ENCODE results near the gene HNRNPL.

Gene HNRNPL

GRCh38 chr19:38869836-38870607, 20.2 kb upstream of the HNRNPL start:
- DNase-seq, result peak; percentile 52
- no peaks in the 10 kb centered on the region for H3K4me1 ChIP-seq (ENCODE audit: low read length)
- peak overlapping the region; percentile 17 for H2AFZ ChIP-seq (ENCODE audit: low read length)
- no peaks in the 10 kb centered on the region for H3F3A ChIP-seq (ENCODE audit: insufficient read depth, low read length)
- H3K36me3 ChIP-seq (replicated peaks; ENCODE audit: insufficient read depth, low read length), result no peaks in the 10 kb centered on the region
- H4K20me1 ChIP-seq (ENCODE audit: insufficient read depth, low read length), result no peaks in the 10 kb centered on the region
- H3K4me3 ChIP-seq (ENCODE audit: low read length), result peak overlapping the region; percentile 17; the same call in 1 of the 2 replicates
- H3K9me3 ChIP-seq (replicated peaks; ENCODE audit: insufficient read depth, low read length), result no peaks in the 10 kb centered on the region
- H3K79me2 ChIP-seq (ENCODE audit: low read length), result no peaks in the 10 kb centered on the region
- peak overlapping the region; percentile 69; the same call in 1 of the 2 replicates for H3K4me2 ChIP-seq (ENCODE audit: low read depth, low read length)
- no peaks in the 10 kb centered on the region for H3K27me3 ChIP-seq (replicated peaks; ENCODE audit: insufficient read depth, low read length)
- H3K9me2 ChIP-seq (replicated peaks; ENCODE audit: insufficient read depth, low read length), result no peaks in the 10 kb centered on the region
- no peak overlapping the region for H3K27ac ChIP-seq (ENCODE audit: low read length)
- no peak overlapping the region; the same call in 1 of the 2 replicates for H3K9ac ChIP-seq (ENCODE audit: low read length)
- TF ChIP-seq CTCF (IDR thresholded peaks at IDR 0.05; ENCODE audit: low read length) (peak; percentile 57), EZH2 (optimal IDR thresholded peaks at IDR 0.05; ENCODE audit: low read depth, low read length) (no peak)

- Histone ChIP-seq H3K4me2 (ENCODE audit: low read depth, low read length) (peak overlapping the region; percentile 69; the same call in 1 of the 2 replicates), H3K9me3 (replicated peaks; ENCODE audit: insufficient read depth, low read length) (no peaks in the 10 kb centered on the region), H3K27me3 (replicated peaks; ENCODE audit: insufficient read depth, low read length) (no peaks in the 10 kb centered on the region), H3K36me3 (replicated peaks; ENCODE audit: insufficient read depth, low read length) (no peaks in the 10 kb centered on the region), H3K4me1 (ENCODE audit: low read length) (no peaks in the 10 kb centered on the region), H3K27ac (ENCODE audit: low read length) (no peak overlapping the region), H4K20me1 (ENCODE audit: insufficient read depth, low read length) (no peaks in the 10 kb centered on the region), H3K4me3 (ENCODE audit: low read length) (peak overlapping the region; percentile 17; the same call in 1 of the 2 replicates), H3K79me2 (ENCODE audit: low read length) (no peaks in the 10 kb centered on the region), H3K9me2 (replicated peaks; ENCODE audit: insufficient read depth, low read length) (no peaks in the 10 kb centered on the region), H3K9ac (ENCODE audit: low read length) (no peak overlapping the region; the same call in 1 of the 2 replicates), H3F3A (ENCODE audit: insufficient read depth, low read length) (no peaks in the 10 kb centered on the region), H2AFZ (ENCODE audit: low read length) (peak overlapping the region; percentile 17)
- no peak for DNase-seq
- no peak for TF ChIP-seq EZH2 (optimal IDR thresholded peaks at IDR 0.05; ENCODE audit: low read depth, low read length)
- no peak for TF ChIP-seq CTCF (IDR thresholded peaks at IDR 0.05; ENCODE audit: low read length)
- no peak for TF ChIP-seq EZH2phosphoT487 (IDR thresholded peaks at IDR 0.05; ENCODE audit: low read length)
Measured at GRCh38 chr19:38869160-38869835, 19.5 kb upstream of the HNRNPL start.

- Histone ChIP-seq H3F3A (ENCODE audit: insufficient read depth, low read length) (no peaks in the 10 kb centered on the region), H4K20me1 (ENCODE audit: insufficient read depth, low read length) (no peaks in the 10 kb centered on the region), H3K9ac (ENCODE audit: low read length) (no peak overlapping the region), H3K9me2 (replicated peaks; ENCODE audit: insufficient read depth, low read length) (no peaks in the 10 kb centered on the region), H3K27me3 (replicated peaks; ENCODE audit: insufficient read depth, low read length) (no peaks in the 10 kb centered on the region), H2AFZ (ENCODE audit: low read length) (no peak overlapping the region), H3K4me3 (ENCODE audit: low read length) (no peak overlapping the region), H3K79me2 (ENCODE audit: low read length) (no peaks in the 10 kb centered on the region), H3K9me3 (replicated peaks; ENCODE audit: insufficient read depth, low read length) (no peaks in the 10 kb centered on the region), H3K36me3 (replicated peaks; ENCODE audit: insufficient read depth, low read length) (no peaks in the 10 kb centered on the region), H3K4me2 (ENCODE audit: low read depth, low read length) (no peak overlapping the region), H3K4me1 (ENCODE audit: low read length) (no peaks in the 10 kb centered on the region), H3K27ac (ENCODE audit: low read length) (no peak overlapping the region)
- no peak for DNase-seq
- TF ChIP-seq CTCF (IDR thresholded peaks at IDR 0.05; ENCODE audit: low read length) (no peak), EZH2phosphoT487 (IDR thresholded peaks at IDR 0.05; ENCODE audit: low read length) (no peak)
Measured at GRCh38 chr19:38868551-38868950, 18.8 kb upstream of the HNRNPL start.
